Smooth muscle cell (in vitro differentiated cells): ENCODE measurements around the gene APBB1. TPM values are rescaled to one million over a fixed set of nuclear protein-coding genes. Genes with fewer than 3 reads are reported as not detected.

Source experiments
- DNase-seq: peaks from one replicate; lab custom pipeline; 2025; ENCODE audit not compliant: unreplicated experiment; lab: John Stamatoyannopoulos, UW
- H2AFZ ChIP-seq: fragments of 200-600 bp; sonication (generic); 2 replicates; pipeline ENCODE4 v1.6.0; 2016; ENCODE audit warnings: antibody characterized with exemption, low read depth, mild to moderate bottlenecking
- H3F3A ChIP-seq: fragments of 200-600 bp; sonication (generic); 2 replicates; pipeline ENCODE4 v1.6.0; 2017; ENCODE audit warnings: antibody characterized with exemption, low read depth
- H3K27ac ChIP-seq: fragments of 200-600 bp; sonication (generic); 2 replicates; pipeline ENCODE4 v1.5.1; 2016; ENCODE audit warnings: low read depth, mild to moderate bottlenecking
- H3K27me3 ChIP-seq: fragments of 200-600 bp; sonication (generic); 2 replicates; pipeline ENCODE4 v1.6.1; 2016; ENCODE audit warnings: low read depth, mild to moderate bottlenecking
- H3K36me3 ChIP-seq: fragments of 200-600 bp; sonication (generic); 2 replicates; pipeline ENCODE4 v1.5.1; 2016; ENCODE audit warnings: low read depth
- H3K4me1 ChIP-seq: fragments of 200-600 bp; sonication (generic); 2 replicates; pipeline ENCODE4 v1.5.1; 2016; ENCODE audit warnings: low read depth
- H3K4me2 ChIP-seq: fragments of 200-600 bp; sonication (generic); 2 replicates; pipeline ENCODE4 v1.6.0; 2016; ENCODE audit warnings: mild to moderate bottlenecking
- H3K4me3 ChIP-seq: fragments of 200-600 bp; sonication (generic); 2 replicates; pipeline ENCODE4 v1.5.1; 2016; ENCODE audit warnings: mild to moderate bottlenecking
- H3K79me2 ChIP-seq: fragments of 200-600 bp; sonication (generic); 2 replicates; pipeline ENCODE4 v1.6.0; 2016; ENCODE audit warnings: low read depth, mild to moderate bottlenecking
- H3K9ac ChIP-seq: fragments of 200-600 bp; sonication (generic); 2 replicates; pipeline ENCODE4 v1.6.0; 2016; ENCODE audit warnings: low read depth
- H3K9me3 ChIP-seq: fragments of 200-600 bp; sonication (generic); replicated peaks from 2 replicates; pipeline ENCODE4 v1.5.1; 2016; ENCODE audit warnings: low read depth
- H4K20me1 ChIP-seq: fragments of 200-600 bp; sonication (generic); 2 replicates; pipeline ENCODE4 v1.6.0; 2016; ENCODE audit warnings: low read depth
- WGBS: methylation state at CpG from one replicate; pipeline ENCODE4 v1.1.7; 2016; ENCODE audit warnings: low lambda C conversion rate; 5-methylcytosine and 5-hydroxymethylcytosine counted together
- polyA plus RNA-seq: library from polyadenylated mRNA; unstranded; fragments of >200 nt; fragmentation: Nextera tagmentation; extraction: Ambion mirVana; gene quantifications from 2 replicates; pipeline ENCODE4 v1.2.1, GENCODE V29; 2016
- total RNA-seq: library from RNA; depleted of rRNA; stranded (reverse); fragments of >200 nt; gene quantifications from 2 replicates; pipeline ENCODE4 v1.2.3, GENCODE V29; 2014
- TF ChIP-seq, protein P1 (sequence below): fragments of 200-600 bp; sonication (generic); IDR thresholded peaks from 2 replicates; pipeline ENCODE4 v1.5.1; 2017; ENCODE audit warnings: borderline replicate concordance, mild to moderate bottlenecking, antibody characterized with exemption; ENCODE audit not compliant: insufficient read depth, poor library complexity, severe bottlenecking

APBB1 gene
- total and polyA plus RNA-seq, 2 experiments from 2014 or later = 36.7 to 64.2 TPM

DNA sequence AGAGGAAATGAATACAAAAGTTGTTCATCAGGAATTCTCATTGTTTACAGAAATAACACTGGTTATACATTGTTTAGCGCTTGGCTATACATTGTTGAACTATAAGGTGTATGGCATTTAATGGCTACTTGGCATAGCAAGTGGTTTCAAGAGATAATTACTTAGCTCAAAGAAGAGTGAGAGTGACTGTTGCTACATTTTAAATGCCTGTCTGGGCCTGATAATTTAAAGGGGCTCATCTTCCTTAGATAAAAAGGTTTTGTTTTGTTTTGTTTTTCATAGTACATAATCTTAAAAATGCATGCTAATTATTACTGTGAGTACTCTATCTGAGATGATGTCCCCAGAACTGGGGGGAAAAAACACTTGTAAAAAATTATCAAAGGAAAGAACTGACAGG, 30.1 kb downstream of the APBB1 start:
- H3K9me3 ChIP-seq = no peaks in the 10 kb centered on the region
- H3F3A ChIP-seq = no peaks in the 10 kb centered on the region
- H3K79me2 ChIP-seq = no peaks in the 10 kb centered on the region
- H3K4me3 ChIP-seq = no peak overlapping the region
- H4K20me1 ChIP-seq = no peaks in the 10 kb centered on the region
- peak overlapping the region; percentile 2 for H2AFZ ChIP-seq
- no peaks in the 10 kb centered on the region for H3K36me3 ChIP-seq
- no peak overlapping the region for H3K9ac ChIP-seq
- no peak overlapping the region for H3K4me2 ChIP-seq
- H3K4me1 ChIP-seq = peaks cover 9% of the 10 kb centered on the region
- WGBS = 89% methylated on average over 1 of the region's 1 CpG
- no peaks in the 10 kb centered on the region for H3K27me3 ChIP-seq
- peak overlapping the region; percentile 89 for H3K27ac ChIP-seq
- TF ChIP-seq, protein P1, sequence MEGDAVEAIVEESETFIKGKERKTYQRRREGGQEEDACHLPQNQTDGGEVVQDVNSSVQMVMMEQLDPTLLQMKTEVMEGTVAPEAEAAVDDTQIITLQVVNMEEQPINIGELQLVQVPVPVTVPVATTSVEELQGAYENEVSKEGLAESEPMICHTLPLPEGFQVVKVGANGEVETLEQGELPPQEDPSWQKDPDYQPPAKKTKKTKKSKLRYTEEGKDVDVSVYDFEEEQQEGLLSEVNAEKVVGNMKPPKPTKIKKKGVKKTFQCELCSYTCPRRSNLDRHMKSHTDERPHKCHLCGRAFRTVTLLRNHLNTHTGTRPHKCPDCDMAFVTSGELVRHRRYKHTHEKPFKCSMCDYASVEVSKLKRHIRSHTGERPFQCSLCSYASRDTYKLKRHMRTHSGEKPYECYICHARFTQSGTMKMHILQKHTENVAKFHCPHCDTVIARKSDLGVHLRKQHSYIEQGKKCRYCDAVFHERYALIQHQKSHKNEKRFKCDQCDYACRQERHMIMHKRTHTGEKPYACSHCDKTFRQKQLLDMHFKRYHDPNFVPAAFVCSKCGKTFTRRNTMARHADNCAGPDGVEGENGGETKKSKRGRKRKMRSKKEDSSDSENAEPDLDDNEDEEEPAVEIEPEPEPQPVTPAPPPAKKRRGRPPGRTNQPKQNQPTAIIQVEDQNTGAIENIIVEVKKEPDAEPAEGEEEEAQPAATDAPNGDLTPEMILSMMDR = no peak
- DNase-seq = no peak

DNA sequence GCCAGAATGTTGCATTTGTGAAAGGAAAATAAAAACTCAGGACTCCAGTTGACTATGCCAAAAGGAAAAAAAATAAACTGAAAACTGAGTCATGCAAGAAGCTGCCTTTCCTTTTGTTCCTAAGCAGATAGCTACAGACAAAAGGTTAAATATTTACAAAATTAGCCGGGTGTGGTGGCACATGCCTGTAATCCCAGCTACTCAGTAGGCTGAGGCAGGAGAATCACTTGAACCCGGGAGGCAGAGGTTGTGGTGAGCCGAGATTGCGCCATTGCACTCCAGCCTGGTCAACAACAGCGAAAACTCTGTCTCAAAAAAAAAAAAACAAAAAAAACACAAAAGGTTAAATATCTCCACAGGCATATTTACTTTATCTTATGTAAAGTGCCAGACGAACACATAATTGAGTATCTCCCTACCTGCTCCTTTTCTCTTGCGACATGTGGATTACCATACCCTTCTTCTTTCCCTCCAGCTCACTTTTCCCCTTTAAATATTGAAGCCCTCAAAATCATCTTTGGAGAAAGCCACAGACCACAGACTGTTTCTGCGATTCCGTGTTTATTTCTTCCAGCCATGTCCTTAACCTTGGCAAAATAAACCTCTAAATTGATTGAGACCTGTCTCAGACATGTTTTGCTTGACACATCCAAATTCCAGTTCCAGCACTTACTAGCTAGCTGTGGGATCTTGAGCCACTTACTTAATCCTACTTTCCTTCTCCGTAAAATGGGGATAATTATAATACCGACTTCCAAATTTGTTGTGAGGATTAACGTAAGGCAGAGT, 30.9 kb downstream of the APBB1 start:
- 43% methylated on average over 12 of the region's 12 CpGs for WGBS
- Histone ChIP-seq H3K27ac (peak overlapping the region; percentile 89), H3K9ac (no peak overlapping the region), H3K4me2 (no peak overlapping the region), H3F3A (no peaks in the 10 kb centered on the region), H3K36me3 (no peaks in the 10 kb centered on the region), H3K79me2 (no peaks in the 10 kb centered on the region), H3K4me1 (peaks cover 9% of the 10 kb centered on the region), H4K20me1 (no peaks in the 10 kb centered on the region), H3K4me3 (no peak overlapping the region), H3K27me3 (no peaks in the 10 kb centered on the region), H3K9me3 (no peaks in the 10 kb centered on the region), H2AFZ (peak overlapping the region; percentile 2)
- DNase-seq = no peak
- TF ChIP-seq, protein P1 = no peak

DNA sequence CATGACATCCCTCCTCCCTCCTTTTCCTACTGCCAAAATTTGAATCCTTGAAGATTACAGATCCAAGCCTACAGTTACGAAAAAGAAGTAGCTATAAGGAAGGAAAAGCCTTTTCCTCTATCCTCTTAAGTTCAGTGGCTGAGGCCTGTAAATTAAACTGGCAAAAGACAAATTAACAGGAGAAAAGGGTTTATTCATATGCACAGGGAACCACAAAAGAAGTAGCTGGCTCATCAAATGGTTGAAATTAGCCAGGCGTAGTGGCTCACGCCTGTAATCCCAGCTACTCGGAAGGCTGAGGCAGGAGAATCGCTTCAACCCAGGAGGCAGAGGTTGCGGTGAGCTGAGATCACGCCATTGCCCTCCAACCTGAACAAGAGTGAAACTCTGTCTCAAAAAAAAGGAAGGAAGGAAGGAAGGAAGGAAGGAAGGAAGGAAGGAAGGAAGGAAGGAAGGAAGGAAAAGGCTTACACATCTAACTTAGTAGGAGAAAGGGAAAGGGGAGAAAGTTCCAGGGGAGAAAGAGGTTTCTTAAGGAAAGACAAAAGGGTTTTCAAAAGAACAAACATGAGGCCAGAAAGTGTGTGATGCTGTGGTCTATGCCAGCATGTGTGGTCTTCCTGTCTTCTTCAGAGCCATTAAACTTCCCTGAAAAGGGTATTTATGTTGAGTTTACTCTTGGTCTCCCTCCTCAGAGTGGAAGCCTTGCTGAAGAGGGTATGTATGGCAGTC, 33.7 kb downstream of the APBB1 start:
- Histone ChIP-seq H3K36me3 (no peaks in the 10 kb centered on the region), H3K79me2 (no peaks in the 10 kb centered on the region), H3K9ac (no peak overlapping the region), H2AFZ (no peak overlapping the region), H3K27me3 (no peaks in the 10 kb centered on the region), H3K4me2 (no peak overlapping the region), H3K9me3 (no peaks in the 10 kb centered on the region), H3K4me3 (no peak overlapping the region), H3F3A (no peaks in the 10 kb centered on the region), H4K20me1 (no peaks in the 10 kb centered on the region), H3K27ac (no peak overlapping the region), H3K4me1 (peaks cover 4% of the 10 kb centered on the region)
- no peak for DNase-seq
- 66% methylated on average over 7 of the region's 7 CpGs for WGBS
- TF ChIP-seq, protein P1 = no peak
